ENCODE measurements around the gene RHOH. TPM values are rescaled to one million over a fixed set of nuclear protein-coding genes. Genes with fewer than 3 reads are reported as not detected.

The RHOH gene
- total and polyA plus RNA-seq, 10 of the 15 experiments (the other 5 are each of a cell fraction or from before 2014, with no cell fraction given): 46.5 to 120 (median 57.9) TPM

GRCh38 chr4:40197879-40198689 lies 1.3 kb downstream of the RHOH start (continued):
- TF ChIP-seq ELK1 (IDR thresholded peaks at IDR 0.05; ENCODE audit: low read depth, low read length): no peak
- no peak for TF ChIP-seq FOS (IDR thresholded peaks at IDR 0.05; ENCODE audit: borderline replicate concordance, extremely low read depth, insufficient read length)
- TF ChIP-seq TAF1 (IDR thresholded peaks at IDR 0.05; ENCODE audit: borderline replicate concordance, low read depth, low read length): 0 out of 2 replicates have a peak, but pooled peaks have one; percentile 43
- TF ChIP-seq ZSCAN29 (IDR thresholded peaks at IDR 0.05): no peak
- no peak for TF ChIP-seq HCFC1 (IDR thresholded peaks at IDR 0.05; ENCODE audit: low read length)
- no peak for TF ChIP-seq NR2F1 (conservative IDR thresholded peaks at IDR 0.05)
- no peak for TF ChIP-seq SUZ12 (IDR thresholded peaks at IDR 0.05; ENCODE audit: unreplicated experiment)
- TF ChIP-seq SIX5 (IDR thresholded peaks at IDR 0.05; ENCODE audit: low read depth, low read length, severe bottlenecking): no peak
- TF ChIP-seq ZBTB40 (IDR thresholded peaks at IDR 0.05; ENCODE audit: borderline replicate concordance): no peak; the same call in 1 of the 2 replicates
- TF ChIP-seq E2F4 (IDR thresholded peaks at IDR 0.05; ENCODE audit: low read depth, low read length): no peak
- TF ChIP-seq POLR2AphosphoS2 (IDR thresholded peaks at IDR 0.05; ENCODE audit: low read depth, low read length): peak; percentile 91; the same call in 1 of the 2 replicates
- TF ChIP-seq PRDM15 (CRISPR knock-in tag; IDR thresholded peaks at IDR 0.05): no peak
- TF ChIP-seq BHLHE40 (IDR thresholded peaks at IDR 0.05; ENCODE audit: borderline replicate concordance in 1 of 2, low read depth in 2 of 2, low read length in 1 of 2): peak in 1 of 2 experiments; percentile 26; a peak in 2 of 4 replicates
- 0 out of 2 replicates have a peak, but pooled peaks have one; percentile 24 for TF ChIP-seq MTA2 (IDR thresholded peaks at IDR 0.05; ENCODE audit: low read depth)

Measured in GM12878 (cell line).